ENCODE data around the gene MRPL28.

DNA sequence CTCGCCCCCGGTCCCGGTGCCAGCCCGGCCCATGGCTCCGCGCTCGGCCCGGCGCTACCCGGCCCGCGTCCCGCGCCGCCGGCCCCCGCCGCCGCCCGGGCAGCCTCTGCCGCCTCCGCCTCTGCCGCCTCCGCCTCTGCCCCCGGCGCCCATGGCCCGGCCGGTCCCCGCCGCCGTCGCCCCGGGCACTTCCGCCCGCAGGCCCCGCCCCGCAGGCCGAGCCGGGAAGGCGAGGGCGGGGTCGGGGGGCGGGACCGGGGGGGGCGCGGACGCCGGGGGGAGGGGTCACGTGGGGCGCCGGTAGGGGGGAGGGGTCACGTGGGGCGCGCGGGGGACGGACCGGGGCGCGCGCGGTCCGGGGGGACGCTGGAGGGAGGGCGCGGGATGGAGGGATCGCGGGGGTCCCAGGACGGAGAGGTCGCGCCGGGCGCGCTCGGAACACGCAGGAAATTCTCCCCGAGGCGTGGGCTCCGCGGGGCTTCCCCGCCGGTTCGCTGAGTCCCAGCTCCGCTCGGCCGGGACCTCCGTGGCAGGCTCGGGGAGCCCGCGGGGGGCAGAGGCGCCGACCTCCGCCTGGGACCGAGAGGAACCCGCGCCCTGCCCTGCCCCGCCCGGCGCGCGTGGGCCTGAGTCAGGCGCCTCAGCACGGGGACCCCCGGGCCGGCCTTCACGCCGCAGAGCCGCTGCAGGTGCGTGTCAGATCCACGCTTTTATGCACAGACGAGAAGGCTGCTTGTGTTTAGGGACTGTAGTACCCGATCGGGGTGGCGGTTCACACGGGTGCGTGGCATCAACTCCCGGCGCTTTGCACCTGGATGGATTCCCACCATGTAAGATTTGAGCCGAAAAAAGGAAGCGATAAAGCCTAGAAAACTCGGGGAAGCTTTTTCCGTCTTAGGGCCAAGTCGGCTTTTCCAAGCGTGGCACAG, 11.7 kb upstream of the MRPL28 start, which contains the start of gene PGAP6:
- TF ChIP-seq YY1 (IDR thresholded peaks at IDR 0.05; ENCODE audit: low read depth) (no peak), EZH2phosphoT487 (IDR thresholded peaks at IDR 0.05; ENCODE audit: borderline replicate concordance, low read depth) (no peak)

All from SK-N-SH (cell line).